ENCODE data around the gene TTBK2. TPM values are rescaled to one million over a fixed set of nuclear protein-coding genes. Genes with fewer than 3 reads are reported as not detected.

Gene TTBK2
- total RNA-seq, 1 donor from 2014 or later: 20.1 TPM

GRCh38 chr15:42808913-42809312 lies 111.7 kb downstream of the TTBK2 start:
- Histone ChIP-seq H3K36me3 (ENCODE audit: control insufficient read depth, insufficient read depth, low read length) (no peaks in the 10 kb centered on the region), H3K27me3 (ENCODE audit: control insufficient read depth, insufficient read depth, low read length) (no peaks in the 10 kb centered on the region), H3K4me3 (ENCODE audit: low read depth, low read length) (no peak overlapping the region)
- no peak for TF ChIP-seq CTCF (IDR thresholded peaks at IDR 0.05; ENCODE audit: insufficient read depth, low read length, poor library complexity, severe bottlenecking)
- no peak for DNase-seq (ENCODE audit: low read depth)

DNA sequence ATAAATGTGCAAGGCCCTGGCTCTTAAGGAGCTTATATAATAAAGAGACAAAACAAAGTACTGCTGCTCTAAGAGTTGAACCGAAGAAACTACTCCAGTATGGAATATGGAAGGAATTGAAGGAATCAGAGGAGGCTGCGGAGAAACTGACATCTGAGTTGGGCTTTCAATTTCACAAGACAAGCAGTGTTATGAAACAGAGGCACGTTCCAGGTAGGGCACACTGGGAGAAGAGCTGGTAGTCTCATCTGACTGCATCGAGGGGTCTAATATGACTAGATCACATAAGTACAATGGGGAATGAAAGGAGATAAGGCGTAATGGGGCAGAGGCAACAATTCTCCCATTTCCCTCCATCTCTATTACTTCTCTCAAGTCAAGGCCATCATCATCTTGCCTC lies 115.3 kb downstream of the TTBK2 start:
- TF ChIP-seq CTCF (IDR thresholded peaks at IDR 0.05; ENCODE audit: insufficient read depth, low read length, poor library complexity, severe bottlenecking): no peak
- Histone ChIP-seq H3K4me3 (ENCODE audit: low read depth, low read length) (no peak overlapping the region), H3K27me3 (ENCODE audit: control insufficient read depth, insufficient read depth, low read length) (no peaks in the 10 kb centered on the region), H3K36me3 (ENCODE audit: control insufficient read depth, insufficient read depth, low read length) (peaks cover 1% of the 10 kb centered on the region)
- DNase-seq (ENCODE audit: low read depth): no peak

GRCh38 chr15:42804739-42805138 lies 115.8 kb downstream of the TTBK2 start:
- H3K27me3 ChIP-seq (ENCODE audit: control insufficient read depth, insufficient read depth, low read length): no peaks in the 10 kb centered on the region
- TF ChIP-seq CTCF (IDR thresholded peaks at IDR 0.05; ENCODE audit: insufficient read depth, low read length, poor library complexity, severe bottlenecking): no peak
- no peak overlapping the region for H3K4me3 ChIP-seq (ENCODE audit: low read depth, low read length)
- H3K36me3 ChIP-seq (ENCODE audit: control insufficient read depth, insufficient read depth, low read length): peaks cover 1% of the 10 kb centered on the region
- no peak for DNase-seq (ENCODE audit: low read depth)

DNA sequence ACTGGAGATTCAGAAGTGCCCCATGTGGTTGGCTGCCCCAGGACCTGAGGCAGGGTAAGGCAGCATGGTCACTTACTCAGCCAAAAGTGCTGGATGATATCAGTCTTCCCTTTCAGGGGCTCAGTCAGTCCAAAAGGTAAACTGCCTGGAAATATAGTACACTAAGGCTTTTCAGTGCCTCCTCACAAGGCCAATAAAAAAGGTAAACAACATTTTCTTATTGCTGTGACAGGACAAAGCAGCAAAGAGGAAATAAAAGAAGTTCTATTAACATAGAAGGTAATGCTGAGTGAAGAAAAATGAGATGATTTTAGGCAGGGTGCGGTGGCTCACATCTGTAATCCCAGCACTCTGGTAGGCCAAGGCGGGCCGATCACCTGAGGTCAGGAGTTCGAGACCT lies 117.1 kb downstream of the TTBK2 start:
- H3K27me3 ChIP-seq (ENCODE audit: control insufficient read depth, insufficient read depth, low read length): no peaks in the 10 kb centered on the region

GRCh38 chr15:42802168-42802567 lies 118.4 kb downstream of the TTBK2 start:
- Histone ChIP-seq H3K4me3 (ENCODE audit: low read depth, low read length) (no peak overlapping the region), H3K36me3 (ENCODE audit: control insufficient read depth, insufficient read depth, low read length) (peaks cover 1% of the 10 kb centered on the region), H3K27me3 (ENCODE audit: control insufficient read depth, insufficient read depth, low read length) (no peaks in the 10 kb centered on the region)
- no peak for TF ChIP-seq CTCF (IDR thresholded peaks at IDR 0.05; ENCODE audit: insufficient read depth, low read length, poor library complexity, severe bottlenecking)
- DNase-seq (ENCODE audit: low read depth): no peak

More for the DNA sequence above, 117.1 kb downstream of the TTBK2 start:
- no peak for DNase-seq (ENCODE audit: low read depth)
- TF ChIP-seq CTCF (IDR thresholded peaks at IDR 0.05; ENCODE audit: insufficient read depth, low read length, poor library complexity, severe bottlenecking): no peak
- no peak overlapping the region for H3K4me3 ChIP-seq (ENCODE audit: low read depth, low read length)
- H3K36me3 ChIP-seq (ENCODE audit: control insufficient read depth, insufficient read depth, low read length): peaks cover 1% of the 10 kb centered on the region

- Histone ChIP-seq H3K36me3 (ENCODE audit: control insufficient read depth, insufficient read depth, low read length) (peaks cover 1% of the 10 kb centered on the region), H3K4me3 (ENCODE audit: low read depth, low read length) (no peak overlapping the region), H3K27me3 (ENCODE audit: control insufficient read depth, insufficient read depth, low read length) (no peaks in the 10 kb centered on the region)
- no peak for TF ChIP-seq CTCF (IDR thresholded peaks at IDR 0.05; ENCODE audit: insufficient read depth, low read length, poor library complexity, severe bottlenecking)
- no peak for DNase-seq (ENCODE audit: low read depth)
These were observed 119.7 kb downstream of the TTBK2 start for GRCh38 chr15:42800731-42801474.
